AG20443 (cell line): ENCODE data around the gene CLEC3A.
"Not testable (repeated sequence)": the region's sequence is repeated elsewhere in the genome, so short reads cannot be mapped to it uniquely, and the experiment has no call there.

Source experiments
- DNase-seq: peaks from one replicate; pipeline ENCODE4 v3.0.0; 2012; ENCODE audit warnings: low spot score, mixed read lengths

Gene CLEC3A

GRCh38 chr16:78034530-78034929 lies 12.2 kb downstream of the CLEC3A start:
- DNase-seq, result no peak

- DNase-seq, result no peak
Observed at GRCh38 chr16:78035012-78035411, 12.7 kb downstream of the CLEC3A start.

GRCh38 chr16:78040396-78040795 lies 18.0 kb downstream of the CLEC3A start:
- no peak for DNase-seq

- peak; percentile 79 for DNase-seq
Observed at GRCh38 chr16:78045865-78046581, 23.7 kb downstream of the CLEC3A start.

- DNase-seq, result no peak
Observed at GRCh38 chr16:78048319-78048718, 26.0 kb downstream of the CLEC3A start.

GRCh38 chr16:78050734-78051400 lies 28.5 kb downstream of the CLEC3A start:
- DNase-seq, result no peak

- no peak for DNase-seq
Observed at GRCh38 chr16:78057803-78058564, 35.6 kb downstream of the CLEC3A start.

GRCh38 chr16:78059806-78060205 lies 37.5 kb downstream of the CLEC3A start:
- DNase-seq, result not testable (repeated sequence)

GRCh38 chr16:78060295-78060694 lies 37.9 kb downstream of the CLEC3A start:
- no peak for DNase-seq

GRCh38 chr16:78060809-78061208 lies 38.5 kb downstream of the CLEC3A start:
- DNase-seq, result no peak

- DNase-seq, result no peak
Observed at GRCh38 chr16:78065319-78065718, 43.0 kb downstream of the CLEC3A start.

- DNase-seq, result no peak
Observed at GRCh38 chr16:78069913-78070312, 47.6 kb downstream of the CLEC3A start.

GRCh38 chr16:78072275-78072674 lies 49.9 kb downstream of the CLEC3A start:
- no peak for DNase-seq

- no peak for DNase-seq
Observed at GRCh38 chr16:78075800-78076199, 53.5 kb downstream of the CLEC3A start.

- no peak for DNase-seq
Observed at GRCh38 chr16:78081341-78081740, 59.0 kb downstream of the CLEC3A start.
